Kidney (tissue), 14 donors: ENCODE measurements around the gene ANO10. TPM values are rescaled to one million over a fixed set of nuclear protein-coding genes. Genes with fewer than 3 reads are reported as not detected.

ENCODE experiments used
- DNase-seq, 5 donors: peaks; one replicate each; pipeline ENCODE4 v3.0.0-alpha.2; 2013 to 2020
- FAIRE-seq: peaks from 2 replicates; lab custom pipeline; 2012; peaks lifted over from hg19 to GRCh38; lab: Jason Lieb, UNC
- H3K27ac ChIP-seq, 2 donors: one replicate each; pipeline ENCODE4 v1.7.0; 2013; ENCODE audit warnings: low read depth in 2 of 2, low read length in 2 of 2, inconsistent platforms in 1 of 2
- H3K27me3 ChIP-seq: one replicate; pipeline ENCODE4 v1.7.1; 2013; ENCODE audit warnings: low read length, inconsistent platforms; ENCODE audit not compliant: control insufficient read depth, insufficient read depth
- H3K36me3 ChIP-seq, 3 donors: one replicate each; pipeline versions ENCODE4 v1.7.0 to v1.7.1; 2013; ENCODE audit warnings: low read length in 3 of 3, control low read depth in 1 of 3, inconsistent platforms in 1 of 3; ENCODE audit not compliant: insufficient read depth in 3 of 3, control insufficient read depth in 2 of 3
- H3K4me1 ChIP-seq, 3 donors: one replicate each; pipeline versions ENCODE4 v1.7.0 to v1.7.1; 2013; ENCODE audit warnings: low read length in 3 of 3, inconsistent platforms in 1 of 3, low read depth in 1 of 3; ENCODE audit not compliant: control insufficient read depth in 2 of 3, insufficient read depth in 2 of 3
- H3K4me3 ChIP-seq, 3 donors: one replicate each; pipeline versions ENCODE4 v1.7.0 to v1.8.1; 2013; ENCODE audit warnings: low read length in 3 of 3, control low read depth in 1 of 3, inconsistent platforms in 1 of 3
- H3K9ac ChIP-seq, 3 donors: one replicate each; pipeline versions ENCODE4 v1.7.0 to v1.7.1; 2013; ENCODE audit warnings: low read length in 3 of 3, control low read depth in 1 of 3, inconsistent platforms in 1 of 3
- H3K9me3 ChIP-seq, 3 donors: one replicate each; pipeline versions ENCODE4 v1.7.0 to v1.7.1; 2013; ENCODE audit warnings: low read length in 3 of 3, control low read depth in 1 of 3, inconsistent platforms in 1 of 3; ENCODE audit not compliant: control insufficient read depth in 2 of 3, insufficient read depth in 1 of 3
- intact Hi-C: fragments of 100-400 bp; cut with DNase I; formaldehyde crosslinking; loops from one replicate; pipeline ENCODE4 v1.11.1; 2022
- polyA plus RNA-seq: library from polyadenylated mRNA; stranded (reverse); fragments of 350-450 nt; fragmentation: Illumina TruSeq; extraction: RNeasy Lipid Tissue Mini Kit (QIAGEN cat#74804); gene quantifications from one replicate; pipeline ENCODE4 v1.2.3, GENCODE V29; 2014; ENCODE audit warnings: low read depth, low replicate concordance; ENCODE audit not compliant: insufficient read depth
- total RNA-seq: library from RNA; stranded (reverse); fragmentation: NEBNext Ultra II Directional; extraction: Animal tissue kit (Norgen Biotek cat#: 25700); gene quantifications from one replicate; pipeline ENCODE4 v1.2.1, GENCODE V29; 2021
- TF ChIP-seq, protein P1 (sequence below): IDR thresholded peaks from 3 replicates; pipeline ENCODE4 v1.5.1; 2012; ENCODE audit warnings: mild to moderate bottlenecking, moderate library complexity, borderline replicate concordance; ENCODE audit not compliant: insufficient read depth; ENCODE audit errors: extremely low read depth
- donor health status: control.
- donor health status: control.
- donor health status: control.
- donor health status: control.
- donor health status: control.
- donor health status: DM: yes; HTN: yes; CAD: no.
- donor health status: Normal renal cell carcinoma (clear cell type).

The ANO10 gene
- total and polyA plus RNA-seq, 2 donors from 2014 or later, result 45.7 to 48.2 TPM

DNA sequence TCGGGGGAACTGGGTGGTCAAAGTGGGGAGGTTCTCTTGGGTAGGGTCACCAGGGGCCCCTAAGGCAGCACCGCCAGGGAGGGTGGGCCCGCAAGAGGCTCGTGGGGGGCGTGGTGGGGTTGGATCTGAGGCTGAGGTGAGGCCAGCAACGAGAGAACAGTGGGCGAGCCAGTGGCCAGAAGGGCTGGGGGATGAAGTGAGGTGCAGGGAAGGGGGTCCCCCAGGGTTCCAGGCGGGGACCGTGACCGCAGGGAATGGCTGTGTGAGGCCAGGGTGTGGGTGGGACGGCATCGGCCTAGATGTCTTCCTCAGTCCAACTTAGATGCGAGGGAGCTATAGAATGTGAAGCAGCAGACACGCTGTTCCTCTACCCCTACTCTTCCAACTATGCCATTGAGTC, 257.3 kb downstream of the ANO10 start:
- H3K4me3 ChIP-seq, result no peak overlapping the region
- no peak for DNase-seq
- no peaks in the 10 kb centered on the region for H3K36me3 ChIP-seq
- no peak overlapping the region for H3K9ac ChIP-seq
- intact Hi-C loops, result no loop called here
- no peaks in the 10 kb centered on the region for H3K27me3 ChIP-seq
- H3K4me1 ChIP-seq, result no peaks in the 10 kb centered on the region
- TF ChIP-seq, protein P1, sequence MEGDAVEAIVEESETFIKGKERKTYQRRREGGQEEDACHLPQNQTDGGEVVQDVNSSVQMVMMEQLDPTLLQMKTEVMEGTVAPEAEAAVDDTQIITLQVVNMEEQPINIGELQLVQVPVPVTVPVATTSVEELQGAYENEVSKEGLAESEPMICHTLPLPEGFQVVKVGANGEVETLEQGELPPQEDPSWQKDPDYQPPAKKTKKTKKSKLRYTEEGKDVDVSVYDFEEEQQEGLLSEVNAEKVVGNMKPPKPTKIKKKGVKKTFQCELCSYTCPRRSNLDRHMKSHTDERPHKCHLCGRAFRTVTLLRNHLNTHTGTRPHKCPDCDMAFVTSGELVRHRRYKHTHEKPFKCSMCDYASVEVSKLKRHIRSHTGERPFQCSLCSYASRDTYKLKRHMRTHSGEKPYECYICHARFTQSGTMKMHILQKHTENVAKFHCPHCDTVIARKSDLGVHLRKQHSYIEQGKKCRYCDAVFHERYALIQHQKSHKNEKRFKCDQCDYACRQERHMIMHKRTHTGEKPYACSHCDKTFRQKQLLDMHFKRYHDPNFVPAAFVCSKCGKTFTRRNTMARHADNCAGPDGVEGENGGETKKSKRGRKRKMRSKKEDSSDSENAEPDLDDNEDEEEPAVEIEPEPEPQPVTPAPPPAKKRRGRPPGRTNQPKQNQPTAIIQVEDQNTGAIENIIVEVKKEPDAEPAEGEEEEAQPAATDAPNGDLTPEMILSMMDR, result no peak
- H3K9me3 ChIP-seq, result no peaks in the 10 kb centered on the region
- no peak for FAIRE-seq
- no peak overlapping the region for H3K27ac ChIP-seq

DNA sequence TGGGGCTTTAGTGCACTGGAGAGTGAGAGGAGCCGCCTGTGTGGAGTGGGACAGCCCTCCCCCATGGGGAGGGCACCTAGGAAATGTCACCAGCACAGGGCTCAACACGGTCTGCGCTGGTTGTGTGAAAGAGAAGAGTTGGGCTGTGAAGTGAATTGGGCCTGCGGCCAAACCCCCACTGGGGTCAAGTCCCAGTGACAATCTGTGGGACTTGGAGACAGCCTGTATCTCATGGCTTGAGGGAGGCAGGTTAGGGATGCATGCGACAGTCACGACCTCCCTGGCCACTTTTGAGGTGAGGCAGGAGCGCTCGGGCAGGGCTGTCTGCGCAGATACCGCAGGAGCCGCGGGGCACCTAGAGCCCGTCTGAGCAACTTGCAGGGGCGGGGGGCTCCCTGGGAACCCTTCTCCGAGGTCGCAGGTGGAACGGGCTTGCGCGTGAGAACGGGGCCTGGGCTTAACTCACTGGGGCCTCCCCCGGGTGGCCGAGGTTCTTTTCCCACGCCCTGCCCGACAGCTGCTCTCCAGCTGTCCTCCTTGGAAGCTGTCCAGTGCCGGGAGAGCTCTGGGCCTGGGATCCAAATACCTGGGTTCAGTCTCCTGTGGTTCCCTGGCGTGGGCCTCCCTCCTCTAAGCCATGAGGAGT, 258.1 kb downstream of the ANO10 start:
- Histone ChIP-seq H3K4me3 (no peak overlapping the region), H3K27ac (no peak overlapping the region), H3K36me3 (no peaks in the 10 kb centered on the region), H3K4me1 (no peaks in the 10 kb centered on the region), H3K27me3 (no peaks in the 10 kb centered on the region), H3K9me3 (no peaks in the 10 kb centered on the region), H3K9ac (no peak overlapping the region)
- DNase-seq (peak in 2 of 5 donors; percentile 55 to 83), FAIRE-seq (no peak)
- TF ChIP-seq, protein P1, result no peak
- intact Hi-C loops, result no loop called here

DNA sequence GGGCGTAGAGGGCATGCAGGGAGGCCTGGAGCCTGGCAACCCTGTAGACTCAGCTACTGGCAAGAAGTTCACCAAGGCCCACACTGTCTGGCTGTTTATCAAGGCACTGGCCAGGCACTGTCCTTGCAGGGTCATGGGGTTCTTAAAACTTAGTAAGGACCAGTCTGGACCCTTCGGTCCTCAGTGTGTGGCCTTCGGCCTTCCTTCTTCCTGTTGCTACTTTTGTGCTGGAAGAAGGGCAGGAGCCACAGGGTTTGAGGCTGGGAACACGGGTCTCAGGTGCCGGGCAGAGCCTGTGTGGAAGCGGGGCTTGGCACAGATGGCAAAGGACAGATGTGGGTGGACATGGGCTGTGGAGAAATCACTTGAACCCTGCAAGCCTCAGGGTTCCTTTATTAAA, 258.9 kb downstream of the ANO10 start:
- Histone ChIP-seq H3K4me1 (no peaks in the 10 kb centered on the region), H3K9me3 (no peaks in the 10 kb centered on the region), H3K9ac (no peak overlapping the region), H3K27me3 (no peaks in the 10 kb centered on the region), H3K36me3 (no peaks in the 10 kb centered on the region), H3K27ac (no peak overlapping the region), H3K4me3 (no peak overlapping the region)
- intact Hi-C loops, result no loop called here
- DNase-seq (no peak), FAIRE-seq (no peak)
- TF ChIP-seq, protein P1, result no peak

DNA sequence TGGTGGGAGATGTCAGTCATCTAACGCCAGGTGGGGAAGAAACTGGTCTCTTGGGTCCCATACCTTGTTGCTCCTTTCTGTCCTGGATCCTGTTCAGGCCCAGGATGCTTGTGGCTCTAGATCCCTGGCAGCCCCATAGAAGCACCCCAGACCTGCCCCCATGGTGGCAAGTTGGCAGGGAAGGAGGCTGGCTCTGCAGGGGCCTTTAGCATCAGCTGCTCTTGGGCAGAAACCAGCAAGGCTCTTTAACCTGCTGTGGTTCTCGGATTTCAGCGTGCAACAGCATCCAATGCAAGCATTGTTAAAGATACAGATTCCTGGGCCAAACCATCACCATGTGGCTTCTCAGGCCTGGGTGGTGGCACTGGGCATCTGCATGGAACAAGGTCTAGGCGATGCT, 259.6 kb downstream of the ANO10 start:
- H3K9ac ChIP-seq, result no peak overlapping the region
- no peak for DNase-seq
- no peaks in the 10 kb centered on the region for H3K36me3 ChIP-seq
- TF ChIP-seq, protein P1, result no peak
- H3K4me1 ChIP-seq, result no peaks in the 10 kb centered on the region
- no peak overlapping the region for H3K4me3 ChIP-seq
- H3K9me3 ChIP-seq, result no peaks in the 10 kb centered on the region
- intact Hi-C loops, result no loop called here
- H3K27me3 ChIP-seq, result no peaks in the 10 kb centered on the region
- H3K27ac ChIP-seq, result no peak overlapping the region
- no peak for FAIRE-seq
